ENCODE measurements around the gene TRABD2A.

TRABD2A gene

GRCh38 chr2:84894758-84895520 lies 14.1 kb upstream of the TRABD2A start:
- Histone ChIP-seq H3F3A (ENCODE audit: insufficient read depth, low read length) (no peaks in the 10 kb centered on the region), H3K9ac (ENCODE audit: low read length) (no peak overlapping the region)

GRCh38 chr2:84894131-84894586 lies 13.3 kb upstream of the TRABD2A start:
- H3K4me1 ChIP-seq (ENCODE audit: low read length) = 0 out of 2 replicates have a peak, but pooled peaks cover 2% of the 10 kb centered on the region
- H3K27me3 ChIP-seq (replicated peaks; ENCODE audit: insufficient read depth, low read length) = no peaks in the 10 kb centered on the region
- no peaks in the 10 kb centered on the region for H3K36me3 ChIP-seq (replicated peaks; ENCODE audit: insufficient read depth, low read length)
- H4K20me1 ChIP-seq (ENCODE audit: insufficient read depth, low read length) = no peaks in the 10 kb centered on the region
- H3K4me2 ChIP-seq (ENCODE audit: low read depth, low read length) = no peak overlapping the region
- no peak for DNase-seq
- no peak overlapping the region for H3K27ac ChIP-seq (ENCODE audit: low read length)
- TF ChIP-seq EZH2phosphoT487 (IDR thresholded peaks at IDR 0.05; ENCODE audit: low read length) = no peak
- TF ChIP-seq, protein P1, sequence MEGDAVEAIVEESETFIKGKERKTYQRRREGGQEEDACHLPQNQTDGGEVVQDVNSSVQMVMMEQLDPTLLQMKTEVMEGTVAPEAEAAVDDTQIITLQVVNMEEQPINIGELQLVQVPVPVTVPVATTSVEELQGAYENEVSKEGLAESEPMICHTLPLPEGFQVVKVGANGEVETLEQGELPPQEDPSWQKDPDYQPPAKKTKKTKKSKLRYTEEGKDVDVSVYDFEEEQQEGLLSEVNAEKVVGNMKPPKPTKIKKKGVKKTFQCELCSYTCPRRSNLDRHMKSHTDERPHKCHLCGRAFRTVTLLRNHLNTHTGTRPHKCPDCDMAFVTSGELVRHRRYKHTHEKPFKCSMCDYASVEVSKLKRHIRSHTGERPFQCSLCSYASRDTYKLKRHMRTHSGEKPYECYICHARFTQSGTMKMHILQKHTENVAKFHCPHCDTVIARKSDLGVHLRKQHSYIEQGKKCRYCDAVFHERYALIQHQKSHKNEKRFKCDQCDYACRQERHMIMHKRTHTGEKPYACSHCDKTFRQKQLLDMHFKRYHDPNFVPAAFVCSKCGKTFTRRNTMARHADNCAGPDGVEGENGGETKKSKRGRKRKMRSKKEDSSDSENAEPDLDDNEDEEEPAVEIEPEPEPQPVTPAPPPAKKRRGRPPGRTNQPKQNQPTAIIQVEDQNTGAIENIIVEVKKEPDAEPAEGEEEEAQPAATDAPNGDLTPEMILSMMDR (IDR thresholded peaks at IDR 0.05; ENCODE audit: low read length) = no peak
- no peak for TF ChIP-seq EZH2 (optimal IDR thresholded peaks at IDR 0.05; ENCODE audit: low read depth, low read length)
- H2AFZ ChIP-seq (ENCODE audit: low read length) = no peak overlapping the region
- no peak overlapping the region for H3K4me3 ChIP-seq (ENCODE audit: low read length)
- no peaks in the 10 kb centered on the region for H3K9me3 ChIP-seq (replicated peaks; ENCODE audit: insufficient read depth, low read length)
- no peaks in the 10 kb centered on the region for H3K9me2 ChIP-seq (replicated peaks; ENCODE audit: insufficient read depth, low read length)
- no peaks in the 10 kb centered on the region for H3F3A ChIP-seq (ENCODE audit: insufficient read depth, low read length)
- H3K79me2 ChIP-seq (ENCODE audit: low read length) = no peaks in the 10 kb centered on the region
- no peak overlapping the region for H3K9ac ChIP-seq (ENCODE audit: low read length)

More at GRCh38 chr2:84894758-84895520, 14.1 kb upstream of the TRABD2A start:
- Histone ChIP-seq H3K36me3 (replicated peaks; ENCODE audit: insufficient read depth, low read length) (no peaks in the 10 kb centered on the region), H3K79me2 (ENCODE audit: low read length) (no peaks in the 10 kb centered on the region), H3K9me3 (replicated peaks; ENCODE audit: insufficient read depth, low read length) (no peaks in the 10 kb centered on the region), H3K9me2 (replicated peaks; ENCODE audit: insufficient read depth, low read length) (no peaks in the 10 kb centered on the region), H3K4me3 (ENCODE audit: low read length) (no peak overlapping the region), H4K20me1 (ENCODE audit: insufficient read depth, low read length) (no peaks in the 10 kb centered on the region), H2AFZ (ENCODE audit: low read length) (no peak overlapping the region), H3K27me3 (replicated peaks; ENCODE audit: insufficient read depth, low read length) (no peaks in the 10 kb centered on the region), H3K4me1 (ENCODE audit: low read length) (no peaks in the 10 kb centered on the region), H3K27ac (ENCODE audit: low read length) (no peak overlapping the region), H3K4me2 (ENCODE audit: low read depth, low read length) (no peak overlapping the region)
- DNase-seq = no peak
- TF ChIP-seq EZH2phosphoT487 (IDR thresholded peaks at IDR 0.05; ENCODE audit: low read length) (no peak), EZH2 (optimal IDR thresholded peaks at IDR 0.05; ENCODE audit: low read depth, low read length) (no peak)
- TF ChIP-seq, protein P1 (IDR thresholded peaks at IDR 0.05; ENCODE audit: low read length) = no peak

DNA sequence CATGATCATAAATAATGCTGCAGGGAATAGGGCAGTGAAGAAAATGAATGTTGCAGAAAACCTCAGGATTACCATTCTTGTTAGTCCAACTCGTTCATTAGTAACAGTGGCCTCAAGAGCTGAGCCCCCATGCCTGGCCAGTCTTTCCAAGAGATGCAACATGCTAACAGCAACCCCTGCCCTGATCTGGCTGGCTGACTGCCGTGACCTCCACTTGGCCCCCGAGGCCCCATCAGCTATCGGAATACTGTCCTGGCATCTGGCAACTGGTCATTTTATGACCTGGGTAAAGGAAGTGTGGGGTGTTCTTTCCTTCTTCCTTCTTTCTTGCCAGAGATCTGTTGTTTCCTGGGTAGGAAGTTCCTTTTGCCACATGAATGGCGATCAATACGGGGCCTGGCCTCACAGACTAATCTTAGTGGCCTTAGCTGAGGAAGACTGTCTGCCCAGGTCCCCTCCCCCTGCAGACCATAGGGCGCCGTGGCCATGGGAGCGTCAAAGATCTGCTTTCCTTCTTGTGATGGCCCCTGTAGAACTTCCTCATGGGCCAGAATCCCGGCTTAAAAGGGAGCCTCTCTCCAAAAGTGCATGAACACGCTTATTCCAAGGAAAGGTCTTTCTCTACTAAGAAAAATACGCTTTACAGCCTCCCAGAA lies 10.6 kb upstream of the TRABD2A start:
- H3K27me3 ChIP-seq (replicated peaks; ENCODE audit: insufficient read depth, low read length) = no peaks in the 10 kb centered on the region
- no peak overlapping the region for H3K27ac ChIP-seq (ENCODE audit: low read length)
- H3K4me2 ChIP-seq (ENCODE audit: low read depth, low read length) = no peak overlapping the region
- TF ChIP-seq EZH2 (optimal IDR thresholded peaks at IDR 0.05; ENCODE audit: low read depth, low read length) (no peak), EZH2phosphoT487 (IDR thresholded peaks at IDR 0.05; ENCODE audit: low read length) (no peak)
- TF ChIP-seq, protein P1 (IDR thresholded peaks at IDR 0.05; ENCODE audit: low read length) = no peak
- no peak overlapping the region for H3K4me3 ChIP-seq (ENCODE audit: low read length)
- peaks cover 6% of the 10 kb centered on the region; the same call in 1 of the 2 replicates for H3F3A ChIP-seq (ENCODE audit: insufficient read depth, low read length)
- H3K9ac ChIP-seq (ENCODE audit: low read length) = no peak overlapping the region
- H2AFZ ChIP-seq (ENCODE audit: low read length) = no peak overlapping the region
- H3K36me3 ChIP-seq (replicated peaks; ENCODE audit: insufficient read depth, low read length) = no peaks in the 10 kb centered on the region
- no peaks in the 10 kb centered on the region for H3K9me2 ChIP-seq (replicated peaks; ENCODE audit: insufficient read depth, low read length)
- no peaks in the 10 kb centered on the region for H4K20me1 ChIP-seq (ENCODE audit: insufficient read depth, low read length)
- DNase-seq = no peak
- H3K9me3 ChIP-seq (replicated peaks; ENCODE audit: insufficient read depth, low read length) = no peaks in the 10 kb centered on the region
- H3K4me1 ChIP-seq (ENCODE audit: low read length) = peaks cover 12% of the 10 kb centered on the region
- H3K79me2 ChIP-seq (ENCODE audit: low read length) = no peaks in the 10 kb centered on the region
